Astrocyte (in vitro differentiated cells and primary cell): Measurements from ENCODE around the gene PRTN3. TPM values are rescaled to one million over a fixed set of nuclear protein-coding genes. Genes with fewer than 3 reads are reported as not detected.
"Not testable (repeated sequence)": the region's sequence is repeated elsewhere in the genome, so short reads cannot be mapped to it uniquely, and the experiment has no call there.

Experiments
- DNase-seq: peaks from one replicate; pipeline ENCODE4 v3.0.0-alpha.2; 2010; ENCODE audit warnings: low read depth
- FAIRE-seq: peaks from 2 replicates; lab custom pipeline; 2011; peaks lifted over from hg19 to GRCh38; lab: Jason Lieb, UNC
- H2AFZ ChIP-seq: 2 replicates; pipeline ENCODE4 v1.6.0; 2012; ENCODE audit warnings: low read depth, low read length, inconsistent platforms
- H3K27ac ChIP-seq: 2 replicates; pipeline ENCODE4 v1.5.1; 2011; ENCODE audit warnings: low read depth, low read length, inconsistent platforms
- H3K27me3 ChIP-seq: 2 replicates; pipeline ENCODE4 v1.6.0; 2011; ENCODE audit warnings: low read length, inconsistent platforms; ENCODE audit not compliant: insufficient read depth
- H3K36me3 ChIP-seq: 2 replicates; pipeline ENCODE4 v1.5.1; 2011; ENCODE audit warnings: low read length, inconsistent platforms; ENCODE audit not compliant: insufficient read depth
- H3K4me1 ChIP-seq: 2 replicates; pipeline ENCODE4 v1.5.1; 2011; ENCODE audit warnings: low read length, inconsistent platforms; ENCODE audit not compliant: insufficient read depth
- H3K4me2 ChIP-seq: 2 replicates; pipeline ENCODE4 v1.6.0; 2012; ENCODE audit warnings: low read length, inconsistent platforms
- H3K4me3 ChIP-seq: 2 replicates; pipeline ENCODE4 v1.5.1; 2011; ENCODE audit warnings: low read depth, mild to moderate bottlenecking, low read length, inconsistent platforms; ENCODE audit not compliant: insufficient read depth
- H3K79me2 ChIP-seq: 2 replicates; pipeline ENCODE4 v1.6.0; 2012; ENCODE audit warnings: mild to moderate bottlenecking, low read length, inconsistent platforms; ENCODE audit not compliant: insufficient read depth
- H3K9ac ChIP-seq: 2 replicates; pipeline ENCODE4 v1.6.0; 2012; ENCODE audit warnings: mild to moderate bottlenecking, low read length, inconsistent platforms
- H3K9me3 ChIP-seq: 2 replicates; pipeline ENCODE4 v1.5.1; 2012; ENCODE audit warnings: low read depth, mild to moderate bottlenecking, low read length, inconsistent platforms; ENCODE audit not compliant: insufficient read depth
- H4K20me1 ChIP-seq: 2 replicates; pipeline ENCODE4 v1.6.0; 2012; ENCODE audit warnings: low read length, inconsistent platforms; ENCODE audit not compliant: insufficient read depth
- H3K27ac Mint-ChIP-seq: one replicate; pipeline ENCODE4 v1.8.0; 2021; ENCODE audit warnings: mild to moderate bottlenecking, mixed read lengths; ENCODE audit not compliant: unreplicated experiment
- H3K27me3 Mint-ChIP-seq: one replicate; pipeline ENCODE4 v1.8.0; 2021; ENCODE audit warnings: low read depth, mixed read lengths; ENCODE audit not compliant: unreplicated experiment
- H3K36me3 Mint-ChIP-seq: one replicate; pipeline ENCODE4 v1.8.0; 2021; ENCODE audit warnings: low read depth, mixed read lengths; ENCODE audit not compliant: unreplicated experiment
- H3K4me1 Mint-ChIP-seq: one replicate; pipeline ENCODE4 v1.8.0; 2021; ENCODE audit warnings: low read depth, mixed read lengths; ENCODE audit not compliant: unreplicated experiment
- H3K4me3 Mint-ChIP-seq: one replicate; pipeline ENCODE4 v1.8.0; 2021; ENCODE audit warnings: mild to moderate bottlenecking, moderate library complexity, mixed read lengths; ENCODE audit not compliant: unreplicated experiment
- H3K9me3 Mint-ChIP-seq: one replicate; pipeline ENCODE4 v1.8.0; 2021; ENCODE audit warnings: mild to moderate bottlenecking, mixed read lengths; ENCODE audit not compliant: unreplicated experiment
- CTCF ChIP-seq: IDR thresholded peaks from 2 replicates; pipeline ENCODE4 v1.5.1; 2011; ENCODE audit warnings: low read depth, mild to moderate bottlenecking, inconsistent platforms, low read length, moderate library complexity; ENCODE audit not compliant: insufficient read depth
- EZH2 ChIP-seq: IDR thresholded peaks from 2 replicates; pipeline ENCODE4 v1.6.1; 2012; ENCODE audit warnings: mild to moderate bottlenecking, low read length, inconsistent platforms; ENCODE audit not compliant: insufficient read depth
- total RNA-seq: library from RNA; stranded (reverse); gene quantifications from 2 replicates; pipeline ENCODE4 v1.2.1, GENCODE V29; 2021

The PRTN3 gene
- total RNA-seq, 1 donor from 2014 or later, result not detected

GRCh38 chr19:878751-879561 is 38.2 kb downstream of the PRTN3 start:
- DNase-seq, H3K79me2 ChIP-seq, H3K4me1 ChIP-seq, H3K9me3 Mint-ChIP-seq, FAIRE-seq, H3K4me3 ChIP-seq, H3K9ac ChIP-seq, H3K27ac ChIP-seq, H2AFZ ChIP-seq, H3K9me3 ChIP-seq, H3K4me2 ChIP-seq, H3K27me3 ChIP-seq, H3K27me3 Mint-ChIP-seq, H3K4me3 Mint-ChIP-seq, H3K4me1 Mint-ChIP-seq, H3K27ac Mint-ChIP-seq: not testable (repeated sequence)
- Histone ChIP-seq H3K36me3 (peaks cover 11% of the 10 kb centered on the region), H4K20me1 (peaks cover 11% of the 10 kb centered on the region)
- peaks cover 16% of the 10 kb centered on the region for H3K36me3 Mint-ChIP-seq

- FAIRE-seq, result no peak
- Histone ChIP-seq H3K9ac (no peak overlapping the region), H3K9me3 (no peaks in the 10 kb centered on the region), H4K20me1 (peaks cover 11% of the 10 kb centered on the region), H3K4me3 (no peak overlapping the region), H3K4me1 (no peaks in the 10 kb centered on the region), H2AFZ (no peak overlapping the region), H3K4me2 (no peak overlapping the region), H3K79me2 (no peaks in the 10 kb centered on the region), H3K36me3 (peaks cover 7% of the 10 kb centered on the region), H3K27me3 (no peaks in the 10 kb centered on the region), H3K27ac (no peak overlapping the region)
- peaks cover 16% of the 10 kb centered on the region for H3K36me3 Mint-ChIP-seq
- H3K9me3 Mint-ChIP-seq, result no peaks in the 10 kb centered on the region
- no peak for TF ChIP-seq EZH2
- TF ChIP-seq CTCF, result no peak
- no peaks in the 10 kb centered on the region for H3K4me1 Mint-ChIP-seq
- DNase-seq, result no peak
- no peak overlapping the region for H3K27ac Mint-ChIP-seq
- no peak overlapping the region for H3K4me3 Mint-ChIP-seq
- no peaks in the 10 kb centered on the region for H3K27me3 Mint-ChIP-seq
Measured at GRCh38 chr19:879711-880438, 39.1 kb downstream of the PRTN3 start.

- Histone ChIP-seq H2AFZ (no peak overlapping the region), H3K4me1 (no peaks in the 10 kb centered on the region), H3K9ac (no peak overlapping the region), H3K9me3 (no peaks in the 10 kb centered on the region), H3K27me3 (no peaks in the 10 kb centered on the region), H3K4me3 (no peak overlapping the region), H3K27ac (no peak overlapping the region), H3K79me2 (no peaks in the 10 kb centered on the region), H4K20me1 (peaks cover 11% of the 10 kb centered on the region), H3K36me3 (peaks cover 7% of the 10 kb centered on the region), H3K4me2 (no peak overlapping the region)
- Mint-ChIP-seq H3K9me3 (no peaks in the 10 kb centered on the region), H3K27me3 (no peaks in the 10 kb centered on the region), H3K36me3 (peaks cover 10% of the 10 kb centered on the region), H3K4me1 (no peaks in the 10 kb centered on the region), H3K27ac (no peak overlapping the region), H3K4me3 (no peak overlapping the region)
- TF ChIP-seq CTCF (no peak), EZH2 (no peak)
- DNase-seq, result no peak
- FAIRE-seq, result no peak
Measured at GRCh38 chr19:881385-882071, 40.7 kb downstream of the PRTN3 start.
